Stimulated activated CD4-positive, alpha-beta T cell treated with anti-CD3 and anti-CD28 coated beads, Interleukin-1b, Interleukin-23, amount 100 ng/mL, for 1 hour (primary cell): ENCODE measurements around the gene GTF2F2.

Experiments used
- DNase-seq, 2 donors: peaks; one replicate each; pipeline ENCODE4 v3.0.0-alpha.2; 2020; ENCODE audit warnings: low read depth in 2 of 2

GTF2F2 gene

GRCh38 chr13:45120967-45121831, 889 bp downstream of the GTF2F2 start:
- DNase-seq = no peak

- DNase-seq = no peak
Observed at GRCh38 chr13:45122941-45123340, 2.6 kb downstream of the GTF2F2 start.

GRCh38 chr13:45132369-45133064, 12.2 kb downstream of the GTF2F2 start:
- no peak for DNase-seq

GRCh38 chr13:45133396-45134118, 13.2 kb downstream of the GTF2F2 start:
- DNase-seq = no peak

GRCh38 chr13:45136741-45137504, 16.6 kb downstream of the GTF2F2 start:
- no peak for DNase-seq

GRCh38 chr13:45137526-45137925, 17.2 kb downstream of the GTF2F2 start:
- DNase-seq = no peak

GRCh38 chr13:45138282-45138681, 18.0 kb downstream of the GTF2F2 start:
- DNase-seq = no peak

- no peak for DNase-seq
Observed at GRCh38 chr13:45141369-45141768, 21.1 kb downstream of the GTF2F2 start.

- DNase-seq = no peak
Observed at GRCh38 chr13:45142440-45143345, 22.4 kb downstream of the GTF2F2 start.

- no peak for DNase-seq
Observed at GRCh38 chr13:45143346-45143751, 23.0 kb downstream of the GTF2F2 start.

- DNase-seq = no peak
Observed at GRCh38 chr13:45149964-45150363, 29.7 kb downstream of the GTF2F2 start.

- DNase-seq = no peak
Observed at GRCh38 chr13:45156565-45157361, 36.5 kb downstream of the GTF2F2 start.

GRCh38 chr13:45162194-45162593, 41.9 kb downstream of the GTF2F2 start:
- DNase-seq = no peak

- no peak for DNase-seq
Observed at GRCh38 chr13:45162821-45163220, 42.5 kb downstream of the GTF2F2 start.

GRCh38 chr13:45166858-45167257, 46.5 kb downstream of the GTF2F2 start:
- no peak for DNase-seq

GRCh38 chr13:45167611-45168554, 47.6 kb downstream of the GTF2F2 start:
- no peak for DNase-seq

GRCh38 chr13:45168555-45168930, 48.2 kb downstream of the GTF2F2 start:
- DNase-seq = no peak

GRCh38 chr13:45174478-45174877, 54.2 kb downstream of the GTF2F2 start:
- DNase-seq = no peak
